GM10266 (cell line): ENCODE measurements around the gene LINC00237.

Source experiments
- DNase-seq: peaks from one replicate; pipeline ENCODE4 v3.0.0; 2012; ENCODE audit errors: extremely low spot score
- TF ChIP-seq, protein P1 (sequence below): IDR thresholded peaks from 2 replicates; pipeline ENCODE4 v1.5.1; 2012; ENCODE audit warnings: mild to moderate bottlenecking, low read depth; ENCODE audit not compliant: control insufficient read depth, insufficient read depth; ENCODE audit errors: missing control alignments

LINC00237 gene

DNA sequence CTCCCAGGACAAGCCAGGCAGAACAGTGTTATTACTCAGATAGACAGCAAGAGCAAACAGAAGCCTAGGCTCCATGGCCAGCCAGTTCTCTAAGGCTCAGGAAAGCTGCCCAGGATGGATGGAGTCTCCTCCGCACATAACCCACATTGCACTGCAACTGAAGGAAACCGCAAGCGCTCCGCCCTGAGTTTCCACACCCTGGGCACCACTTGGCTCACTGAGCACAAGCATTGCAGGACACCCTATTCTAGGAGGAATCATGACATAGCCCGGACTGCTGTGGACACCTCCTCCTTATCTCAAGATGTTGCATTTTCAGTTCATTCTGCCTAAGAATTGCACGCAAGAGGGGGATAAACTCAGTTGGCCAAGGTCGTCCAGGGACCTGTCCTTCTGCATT, 42.9 kb downstream of the LINC00237 start:
- DNase-seq, result no peak
- TF ChIP-seq, protein P1, sequence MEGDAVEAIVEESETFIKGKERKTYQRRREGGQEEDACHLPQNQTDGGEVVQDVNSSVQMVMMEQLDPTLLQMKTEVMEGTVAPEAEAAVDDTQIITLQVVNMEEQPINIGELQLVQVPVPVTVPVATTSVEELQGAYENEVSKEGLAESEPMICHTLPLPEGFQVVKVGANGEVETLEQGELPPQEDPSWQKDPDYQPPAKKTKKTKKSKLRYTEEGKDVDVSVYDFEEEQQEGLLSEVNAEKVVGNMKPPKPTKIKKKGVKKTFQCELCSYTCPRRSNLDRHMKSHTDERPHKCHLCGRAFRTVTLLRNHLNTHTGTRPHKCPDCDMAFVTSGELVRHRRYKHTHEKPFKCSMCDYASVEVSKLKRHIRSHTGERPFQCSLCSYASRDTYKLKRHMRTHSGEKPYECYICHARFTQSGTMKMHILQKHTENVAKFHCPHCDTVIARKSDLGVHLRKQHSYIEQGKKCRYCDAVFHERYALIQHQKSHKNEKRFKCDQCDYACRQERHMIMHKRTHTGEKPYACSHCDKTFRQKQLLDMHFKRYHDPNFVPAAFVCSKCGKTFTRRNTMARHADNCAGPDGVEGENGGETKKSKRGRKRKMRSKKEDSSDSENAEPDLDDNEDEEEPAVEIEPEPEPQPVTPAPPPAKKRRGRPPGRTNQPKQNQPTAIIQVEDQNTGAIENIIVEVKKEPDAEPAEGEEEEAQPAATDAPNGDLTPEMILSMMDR, result no peak

- TF ChIP-seq, protein P1, result no peak
- no peak for DNase-seq
Measured at GRCh38 chr20:21053002-21053762, 53.0 kb downstream of the LINC00237 start.

- no peak for DNase-seq
- TF ChIP-seq, protein P1, result no peak
Measured at GRCh38 chr20:21052686-21053001, 53.5 kb downstream of the LINC00237 start.

DNA sequence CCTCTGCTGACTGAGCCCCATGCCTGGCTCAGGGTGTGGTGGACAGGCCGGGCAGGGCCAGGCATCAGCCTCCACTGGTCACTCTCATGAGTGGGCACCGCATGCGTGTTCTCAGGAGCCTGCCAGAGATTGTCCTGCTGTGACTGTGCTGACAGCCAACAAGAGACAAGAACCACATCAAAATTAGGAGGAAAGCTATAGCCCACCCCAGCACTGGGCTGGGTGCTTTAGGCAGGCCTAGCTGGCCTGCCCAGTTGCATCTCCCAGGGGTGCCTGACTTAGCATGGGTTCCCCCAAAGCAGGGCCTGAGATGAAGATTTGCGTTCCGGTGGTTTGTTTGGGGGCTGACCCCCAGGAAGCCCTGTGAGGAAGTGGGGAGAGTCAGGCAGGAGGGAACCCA, 53.9 kb downstream of the LINC00237 start:
- no peak for DNase-seq
- TF ChIP-seq, protein P1, result no peak

DNA sequence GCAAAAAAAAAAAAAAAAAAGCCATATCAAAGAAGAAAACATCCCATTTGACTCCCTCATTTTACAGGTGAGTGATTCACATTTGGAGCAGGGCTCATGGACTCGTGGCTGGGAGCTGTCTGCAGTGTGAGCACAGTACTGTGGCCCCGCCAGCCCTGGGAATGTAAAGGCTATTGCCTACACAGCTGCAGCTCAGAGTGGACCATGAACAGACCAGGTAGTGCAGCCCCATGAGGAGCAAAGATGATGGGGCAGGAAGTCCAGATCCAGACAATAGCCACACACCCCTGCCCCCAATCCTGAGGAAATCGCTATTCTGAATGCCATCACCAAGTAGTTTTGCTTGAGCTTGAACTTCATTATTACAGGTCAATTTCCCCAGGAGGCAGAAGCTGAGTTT, 55.4 kb downstream of the LINC00237 start:
- TF ChIP-seq, protein P1, result no peak
- DNase-seq, result no peak

DNA sequence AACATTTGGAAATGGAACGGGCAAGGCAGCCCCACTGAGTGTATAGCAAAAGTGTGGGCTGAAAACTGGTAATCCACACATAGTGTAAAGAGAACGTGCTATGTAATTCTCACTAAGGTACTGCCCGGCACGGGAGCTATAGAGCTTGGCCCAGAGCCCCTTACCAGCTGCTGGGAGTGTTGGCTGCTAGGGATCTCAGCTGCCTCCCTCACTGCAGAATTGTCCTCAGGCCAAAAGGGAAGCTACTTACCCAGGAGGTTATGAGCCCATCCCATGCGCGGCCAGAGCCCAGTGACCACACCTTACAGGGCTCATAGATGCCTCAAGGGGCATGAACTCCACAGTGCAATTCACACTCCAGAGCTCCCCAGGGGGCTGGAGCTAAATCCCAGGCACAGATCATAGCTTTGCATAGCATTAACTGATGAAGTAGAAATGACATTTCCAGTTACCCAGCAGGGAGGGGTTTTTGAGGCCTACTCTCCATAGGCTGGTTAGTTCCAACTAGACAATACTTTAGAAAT, 56.8 kb downstream of the LINC00237 start:
- no peak for DNase-seq
- TF ChIP-seq, protein P1, result no peak

GRCh38 chr20:21048841-21049273, 57.3 kb downstream of the LINC00237 start:
- TF ChIP-seq, protein P1, result peak; percentile 79
- peak; percentile 47 for DNase-seq
